Motor neuron (in vitro differentiated cells): Measurements from ENCODE around the gene ARPC2. TPM values are rescaled to one million over a fixed set of nuclear protein-coding genes. Genes with fewer than 3 reads are reported as not detected.
A peak's percentile ranks its signal among the peaks of the same experiment; 100 is the strongest.
"Not testable (repeated sequence)": the region's sequence is repeated elsewhere in the genome, so short reads cannot be mapped to it uniquely, and the experiment has no call there.

ENCODE experiments used
- ATAC-seq, 8 experiments: fragments of 200-7000 bp; cut with Tn5 transposase; replicated peaks in 6 of 8; 2 replicates each; pipeline ENCODE4 v1.8.0; 2021; ENCODE audit warnings: mild to moderate bottlenecking in 8 of 8, moderate library complexity in 8 of 8
- H3K27ac ChIP-seq, 2 donors: fragments of 250-450 bp; sonication (Bioruptor Pico); 2 replicates each; pipeline ENCODE4 v1.9.0; 2021; ENCODE audit warnings: antibody characterized with exemption in 2 of 2, mild to moderate bottlenecking in 2 of 2, moderate library complexity in 1 of 2
- H3K4me1 ChIP-seq, 2 donors: fragments of 250-450 bp; sonication (Bioruptor Pico); replicated peaks in 1 of 2; 2 replicates each; pipeline ENCODE4 v1.6.1; 2021; ENCODE audit warnings: antibody characterized with exemption in 2 of 2, mild to moderate bottlenecking in 2 of 2, moderate library complexity in 1 of 2
- H3K4me3 ChIP-seq, 5 donors: fragments of 250-450 bp; sonication (Bioruptor Pico); 2 replicates each; pipeline ENCODE4 v1.9.0; 2021; ENCODE audit warnings: antibody characterized with exemption in 5 of 5, mild to moderate bottlenecking in 5 of 5, moderate library complexity in 4 of 5
- WGBS, 10 experiments: fragments of 450-650 bp; shearing (Covaris generic); methylation state at CpG; one replicate each; pipeline ENCODE4 v1.0.0; 2022; 5-methylcytosine and 5-hydroxymethylcytosine counted together
- in situ Hi-C, 9 experiments: fragments of 400-800 bp; cut with MboI; loops; one replicate each; pipeline ENCODE4 v1.15.0; 2021; ENCODE audit warnings: low sequenced_read_pairs in 9 of 9, low pct_unique_long_range_greater_than_20kb in 2 of 9; ENCODE audit not compliant: unreplicated experiment in 9 of 9
- total RNA-seq, 8 experiments: library from RNA; unstranded; fragments of 300-600 nt; gene quantifications; 2 replicates each; pipeline versions ENCODE4 v1.2.3 to v1.2.4, GENCODE V29; 2022

Gene ARPC2
- total RNA-seq = 100 to 1,000 TPM in 7 of 8 experiments, 10 to 100 TPM in 1; 95.6 to 489 (median 176) TPM

- Histone ChIP-seq H3K4me1 (peaks cover 17 to 21% of the 10 kb centered on the region in 2 donors), H3K4me3 (peak within 1 kb of the TSS; percentile 65 to 96 (median 78)), H3K27ac (peak within 1 kb of the TSS; percentile 80 to 87)
- 0 to 17% (median 0%) methylated on average over 1 to 7 of the region's 60 CpGs; no CpG with 5 or more reads in 3 of the 10 experiments for WGBS, 10 experiments
- in situ Hi-C loops = no loop called here
- ATAC-seq = peak; percentile 78 to 96 (median 94)
These were observed at the start of gene ARPC2 for GRCh38 chr2:218216674-218217359. ARPC2 (plus strand) TSS chr2:218217189; CDS start chr2:218217471, 282 bp downstream.

DNA sequence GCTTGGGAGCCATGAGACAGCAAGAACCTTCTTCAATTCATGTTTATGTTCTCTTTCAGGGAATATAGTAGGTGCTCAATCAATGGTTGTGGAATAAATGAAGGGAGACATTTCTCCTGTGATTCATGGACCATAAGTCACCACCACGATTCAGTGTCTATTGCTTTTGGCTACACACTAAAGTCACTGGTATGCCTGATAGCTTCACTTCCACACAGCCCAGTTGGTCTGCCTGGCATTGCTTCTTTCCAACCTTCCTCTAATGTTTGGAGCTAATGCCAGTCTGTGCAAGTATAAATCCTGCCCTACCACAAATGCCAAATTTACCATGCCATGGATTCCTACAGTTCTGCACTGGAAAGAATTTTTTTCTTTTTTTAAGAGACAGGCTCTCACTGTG lies 49.0 kb upstream of the ARPC2 start:
- no peak for ATAC-seq
- no peak overlapping the region for H3K27ac ChIP-seq
- no peak overlapping the region for H3K4me3 ChIP-seq
- H3K4me1 ChIP-seq = no peaks in the 10 kb centered on the region
- WGBS, 10 experiments = 0 to 71% (median 50%) methylated on average over 1 of the region's 1 CpG; no CpG with 5 or more reads in 5 of the 10 experiments
- in situ Hi-C loops = no loop called here

GRCh38 chr2:218168635-218169462 lies 48.1 kb upstream of the ARPC2 start:
- 0 to 90% (median 50%) methylated on average over 1 to 8 of the region's 9 CpGs; no CpG with 5 or more reads in 1 of the 10 experiments for WGBS, 10 experiments
- in situ Hi-C loops = no loop called here
- ATAC-seq = peak in 4 of 8 experiments; percentile 38 to 92 (median 53)

GRCh38 chr2:218169757-218170546 lies 47.0 kb upstream of the ARPC2 start:
- H3K4me1 ChIP-seq = no peaks in the 10 kb centered on the region
- in situ Hi-C loops = no loop called here
- no peak overlapping the region for H3K4me3 ChIP-seq
- H3K27ac ChIP-seq = no peak overlapping the region
- ATAC-seq = no peak
- WGBS, 10 experiments = 7 to 86% (median 57%) methylated on average over 1 to 5 of the region's 5 CpGs

More at GRCh38 chr2:218168635-218169462, 48.1 kb upstream of the ARPC2 start:
- Histone ChIP-seq H3K27ac (no peak overlapping the region), H3K4me1 (no peaks in the 10 kb centered on the region), H3K4me3 (no peak overlapping the region)

GRCh38 chr2:218171744-218172143 lies 45.2 kb upstream of the ARPC2 start:
- H3K4me3 ChIP-seq, H3K4me1 ChIP-seq, H3K27ac ChIP-seq, in situ Hi-C loops, ATAC-seq: not testable (repeated sequence)
- WGBS, 10 experiments = 84 to 100% (median 93%) methylated on average over 2 to 3 of the region's 3 CpGs

DNA sequence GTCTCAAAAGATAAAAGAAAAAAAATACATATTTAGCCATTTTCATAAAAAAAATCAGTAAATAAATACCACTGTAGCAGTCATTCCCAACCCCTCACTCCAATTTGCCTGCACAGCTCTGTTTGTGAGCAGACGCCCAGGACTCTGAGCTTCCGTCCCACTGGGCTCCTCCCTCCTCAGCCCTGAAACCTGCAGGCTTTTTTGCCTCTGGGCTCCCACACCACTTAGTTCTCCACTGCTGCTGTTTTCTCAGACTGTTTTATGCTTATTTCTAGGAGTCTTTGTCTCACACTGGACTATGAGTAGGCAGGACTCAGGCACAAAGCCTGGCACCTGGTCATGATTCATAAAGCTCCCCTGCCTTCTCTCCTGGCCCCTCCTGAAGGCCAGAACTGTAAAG lies 44.1 kb upstream of the ARPC2 start:
- Histone ChIP-seq H3K4me1 (no peaks in the 10 kb centered on the region), H3K27ac (no peak overlapping the region), H3K4me3 (no peak overlapping the region)
- in situ Hi-C loops = no loop called here
- 20 to 68% (median 42%) methylated on average over 1 to 2 of the region's 2 CpGs; no CpG with 5 or more reads in 7 of the 10 experiments for WGBS, 10 experiments
- ATAC-seq = peak in 3 of 8 experiments; percentile 29 to 87 (median 70)

GRCh38 chr2:218179782-218180181 lies 37.2 kb upstream of the ARPC2 start:
- no peak overlapping the region for H3K4me3 ChIP-seq
- 90 to 100% (median 96%) methylated on average over 1 to 4 of the region's 4 CpGs; no CpG with 5 or more reads in 4 of the 10 experiments for WGBS, 10 experiments
- no peak overlapping the region for H3K27ac ChIP-seq
- H3K4me1 ChIP-seq = no peaks in the 10 kb centered on the region
- no peak for ATAC-seq
- in situ Hi-C loops = no loop called here

- no peaks in the 10 kb centered on the region for H3K4me1 ChIP-seq
These were observed 36.4 kb upstream of the ARPC2 start for GRCh38 chr2:218180467-218181114.

DNA sequence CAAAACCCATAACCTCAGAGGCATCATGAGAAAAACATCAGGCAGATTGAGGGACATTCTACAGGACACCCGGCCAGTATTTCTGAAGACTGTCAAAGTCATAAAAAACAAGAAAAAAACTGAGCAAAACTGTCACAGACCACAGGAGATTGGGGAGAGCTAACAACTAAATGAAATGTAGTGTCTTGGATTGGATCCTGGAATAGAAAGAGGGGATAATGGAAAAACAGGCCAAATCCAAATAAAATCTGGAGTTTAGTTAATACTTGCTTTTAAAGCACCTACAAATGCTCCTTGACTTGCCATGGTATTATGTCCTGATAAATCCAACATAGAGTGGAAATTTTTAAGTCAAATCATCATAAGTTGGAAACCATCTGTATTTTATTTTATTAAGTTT lies 32.7 kb upstream of the ARPC2 start:
- WGBS, 10 experiments = 69 to 100% (median 87%) methylated on average over 1 of the region's 1 CpG; no CpG with 5 or more reads in 4 of the 10 experiments
- no peak overlapping the region for H3K4me3 ChIP-seq
- H3K4me1 ChIP-seq = no peaks in the 10 kb centered on the region
- no peak overlapping the region for H3K27ac ChIP-seq
- in situ Hi-C loops = no loop called here
- ATAC-seq = no peak

More at GRCh38 chr2:218180467-218181114, 36.4 kb upstream of the ARPC2 start:
- Histone ChIP-seq H3K27ac (no peak overlapping the region), H3K4me3 (no peak overlapping the region)
- in situ Hi-C loops = no loop called here
- 0 to 75% (median 61%) methylated on average over 2 to 8 of the region's 9 CpGs; no CpG with 5 or more reads in 3 of the 10 experiments for whole genome bisulfite sequencing, 10 experiments
- ATAC-seq = peak in 3 of 8 experiments; percentile 85 to 93 (median 86)

- peak in 4 of 8 experiments; percentile 59 to 90 (median 75) for ATAC-seq
- Histone ChIP-seq H3K4me1 (no peaks in the 10 kb centered on the region), H3K4me3 (no peak overlapping the region), H3K27ac (no peak overlapping the region)
- 0 to 100% (median 29%) methylated on average over 1 to 6 of the region's 8 CpGs; no CpG with 5 or more reads in 3 of the 10 experiments for WGBS, 10 experiments
- in situ Hi-C loops = no loop called here
These were observed 30.6 kb upstream of the ARPC2 start for GRCh38 chr2:218186355-218186766.

- ATAC-seq = no peak
- in situ Hi-C loops = no loop called here
- Histone ChIP-seq H3K4me1 (no peaks in the 10 kb centered on the region), H3K4me3 (no peak overlapping the region), H3K27ac (no peak overlapping the region)
- 0 to 60% (median 56%) methylated on average over 1 of the region's 1 CpG; no CpG with 5 or more reads in 5 of the 10 experiments for WGBS, 10 experiments
These were observed 30.1 kb upstream of the ARPC2 start for GRCh38 chr2:218186876-218187275.
